Activated CD4-positive, alpha-beta T cell treated with anti-CD3 and anti-CD28 coated beads for 48 hours (primary cell): Measurements from ENCODE around the gene ACTR8.

ENCODE experiments used
- DNase-seq: peaks from one replicate; pipeline ENCODE4 v3.0.0-alpha.2; 2020

Gene ACTR8

GRCh38 chr3:53862241-53862640 is 19.7 kb downstream of the ACTR8 start:
- no peak for DNase-seq

DNA sequence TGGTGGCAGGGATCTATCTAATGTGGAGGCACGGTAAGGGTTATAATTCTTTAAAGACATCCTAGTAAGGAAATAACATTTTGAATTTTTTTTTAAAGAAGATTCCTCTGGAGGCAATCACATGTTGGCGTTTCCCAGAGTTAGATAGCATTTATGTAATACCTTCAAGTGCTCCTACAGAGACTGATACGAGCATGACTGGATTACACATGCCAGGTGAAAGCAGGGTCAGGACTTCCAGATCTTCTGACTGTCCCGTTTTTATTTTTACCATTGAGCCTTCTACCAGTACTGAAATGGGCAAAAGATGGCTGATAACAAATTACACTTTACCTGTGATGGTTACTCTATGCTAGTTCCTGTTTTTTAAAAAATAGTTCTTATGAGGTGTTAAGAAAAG is 21.8 kb downstream of the ACTR8 start:
- DNase-seq: no peak

- no peak for DNase-seq
These were observed 22.8 kb downstream of the ACTR8 start for GRCh38 chr3:53859178-53859577.

GRCh38 chr3:53858096-53858741 is 23.7 kb downstream of the ACTR8 start:
- DNase-seq: no peak

DNA sequence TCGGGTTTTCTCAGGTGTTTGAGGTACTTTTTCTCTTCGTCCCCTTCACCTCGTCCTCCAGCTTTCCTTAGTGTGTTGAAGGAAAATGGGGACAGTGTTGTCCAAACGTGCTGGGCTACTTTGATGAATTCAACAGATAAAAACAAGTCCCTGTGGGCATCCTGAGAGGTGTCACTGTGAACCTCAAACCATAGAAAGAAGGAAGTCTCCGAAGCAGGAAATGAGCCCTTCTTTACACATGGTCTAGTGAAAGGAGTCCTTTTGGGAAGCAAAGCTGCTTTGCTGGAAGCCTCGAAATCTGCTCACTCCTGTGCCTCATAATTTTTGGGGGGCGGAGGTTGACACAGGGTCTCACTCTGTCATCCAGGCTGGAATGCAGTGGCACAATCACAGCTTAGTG is 25.0 kb downstream of the ACTR8 start:
- DNase-seq: no peak

DNA sequence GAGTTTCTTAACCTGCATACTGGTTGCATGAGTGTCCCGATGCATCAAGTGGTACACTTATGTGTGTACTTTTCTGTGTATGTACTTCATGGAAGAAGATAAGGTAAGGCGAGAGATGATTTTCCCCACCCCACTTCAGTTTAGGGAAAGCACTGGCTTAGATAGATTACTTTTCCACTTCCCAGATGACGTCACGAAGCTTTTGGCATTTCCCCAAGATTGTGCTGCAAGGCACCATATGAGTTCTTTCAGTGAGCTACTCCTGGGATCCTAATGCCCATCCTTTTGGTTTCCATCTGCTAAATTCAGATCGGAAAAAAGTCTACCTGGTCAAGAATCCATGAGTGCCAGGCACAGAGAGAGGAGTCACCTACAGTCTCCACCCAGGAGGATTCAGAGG is 31.1 kb downstream of the ACTR8 start:
- no peak for DNase-seq

DNA sequence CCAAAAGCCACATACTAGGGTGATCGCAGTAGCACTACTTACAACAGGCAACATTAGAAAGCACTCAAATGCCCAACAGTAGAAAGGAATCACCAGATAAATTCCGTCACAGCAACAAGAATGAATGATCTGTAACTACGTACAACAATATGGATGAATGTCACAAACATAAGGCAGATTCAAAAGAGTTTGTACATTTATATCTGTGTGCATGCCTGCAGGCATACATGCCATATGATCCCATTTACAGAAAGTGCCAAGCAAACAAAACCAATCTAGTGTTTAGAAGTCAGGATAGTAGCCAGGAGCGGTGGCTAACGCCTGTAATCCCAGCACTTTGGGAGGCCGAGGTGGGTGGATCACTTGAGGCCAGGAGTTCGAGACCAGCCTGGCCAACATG is 32.0 kb downstream of the ACTR8 start:
- no peak for DNase-seq

DNA sequence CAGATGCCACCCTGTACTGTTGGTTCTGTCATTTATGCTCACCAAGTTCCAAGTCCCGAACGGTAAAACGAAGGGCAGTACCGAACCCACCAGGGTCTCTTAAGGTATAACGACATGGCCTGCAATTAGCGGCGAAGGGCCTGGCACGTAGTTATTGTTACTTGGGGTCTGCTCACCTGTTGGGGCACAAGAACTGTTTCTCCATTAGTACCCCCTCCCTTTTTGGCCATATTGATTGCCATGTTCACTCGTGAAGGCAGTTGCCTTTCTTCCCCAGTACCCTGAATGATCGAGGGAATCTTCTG is 35.1 kb downstream of the ACTR8 start:
- no peak for DNase-seq

- DNase-seq: peak; percentile 28
These were observed 35.7 kb downstream of the ACTR8 start, which contains the start of the genes CHDH and IL17RB for GRCh38 chr3:53846134-53846850. TSS of gene CHDH (minus strand) at chr3:53846419. CDS start at chr3:53824008, 22,411 bp downstream. TSS of gene IL17RB (plus strand) at chr3:53846568. CDS start at chr3:53846589, 21 bp downstream.

DNA sequence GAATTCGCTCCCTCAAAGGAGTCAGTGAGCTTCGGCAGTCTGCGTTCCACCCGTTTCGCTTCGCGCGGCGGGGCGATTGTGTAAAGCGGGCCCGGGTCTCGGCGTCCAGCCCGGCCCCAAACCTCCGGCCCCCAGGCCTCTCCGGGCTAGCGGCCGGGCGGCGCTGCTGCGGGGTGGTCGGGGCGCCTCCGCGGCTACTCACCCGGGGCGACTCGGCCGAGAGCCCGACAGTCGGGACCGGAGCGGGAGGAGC is 36.1 kb downstream of the ACTR8 start:
- DNase-seq: no peak

- no peak for DNase-seq
These were observed 36.7 kb downstream of the ACTR8 start for GRCh38 chr3:53845103-53845880.

GRCh38 chr3:53844262-53845102 is 37.5 kb downstream of the ACTR8 start:
- DNase-seq: no peak

GRCh38 chr3:53843195-53844177 is 38.5 kb downstream of the ACTR8 start:
- DNase-seq: no peak

GRCh38 chr3:53842436-53843194 is 39.3 kb downstream of the ACTR8 start:
- DNase-seq: no peak

- no peak for DNase-seq
These were observed 40.7 kb downstream of the ACTR8 start for GRCh38 chr3:53841296-53841695.

DNA sequence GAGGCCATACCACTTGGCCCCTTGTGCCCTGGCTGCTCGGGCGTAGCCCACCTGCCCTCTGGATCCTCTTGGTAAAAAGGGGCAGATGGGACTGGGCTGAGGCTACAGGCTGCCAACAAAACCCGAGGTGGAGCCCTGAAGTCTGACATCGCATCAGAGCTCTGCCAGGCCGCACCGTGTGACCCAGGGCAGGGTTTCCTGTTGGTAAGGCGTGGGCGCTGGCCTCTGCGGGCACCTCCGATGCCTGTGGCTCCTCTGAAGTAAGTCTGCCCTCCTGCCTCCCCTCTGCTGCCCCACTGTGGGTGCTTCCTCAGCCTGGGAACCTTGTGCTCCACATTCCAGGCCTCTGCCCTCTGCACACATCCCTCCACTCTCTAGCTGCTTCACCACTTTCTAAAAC is 44.6 kb downstream of the ACTR8 start:
- no peak for DNase-seq

- DNase-seq: no peak
These were observed 45.7 kb downstream of the ACTR8 start for GRCh38 chr3:53836084-53836872.

DNA sequence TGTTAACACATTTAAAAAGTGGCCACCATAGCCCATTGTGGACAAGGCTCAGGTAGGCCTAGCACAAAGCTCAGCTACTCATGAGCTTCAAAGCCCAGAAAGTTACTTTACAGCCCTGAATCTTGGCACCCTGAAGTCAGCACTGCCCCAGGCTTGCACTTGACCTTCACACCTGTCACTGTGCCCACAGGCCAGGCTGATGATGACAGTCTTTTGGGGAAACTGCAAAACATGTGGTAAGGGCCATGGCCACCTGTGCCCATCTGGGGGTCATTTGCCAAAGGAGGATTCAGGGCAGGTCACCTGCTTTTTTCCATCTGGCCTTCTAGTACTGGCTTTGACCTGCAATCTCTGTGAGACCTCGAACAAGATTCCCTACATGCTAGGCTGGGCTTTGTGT is 46.7 kb downstream of the ACTR8 start:
- DNase-seq: no peak

- DNase-seq: no peak
These were observed 47.4 kb downstream of the ACTR8 start for GRCh38 chr3:53834429-53835095.

DNA sequence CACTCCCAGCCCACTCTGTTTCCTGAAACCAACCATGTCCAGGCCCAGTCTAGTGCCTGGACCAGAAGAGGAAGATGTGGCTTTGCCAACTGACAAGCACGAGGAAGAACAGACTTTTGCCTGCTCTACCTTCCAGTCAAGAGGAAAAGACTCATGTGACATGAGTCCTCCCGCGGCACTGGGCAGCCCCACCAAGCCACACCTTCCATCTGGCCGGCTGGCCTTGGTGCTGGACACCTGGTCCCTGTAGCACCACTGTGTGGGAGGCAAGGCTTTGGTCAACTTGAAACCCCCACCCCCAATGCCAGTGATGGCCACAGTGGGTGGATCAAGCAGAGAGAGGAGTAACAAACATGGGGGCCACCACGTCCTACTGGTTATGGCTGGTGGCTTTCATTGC is 48.3 kb downstream of the ACTR8 start:
- no peak for DNase-seq
